Muscle layer of colon (tissue), 2 donors: ENCODE results near the gene FLOT2.

Experiments used
- H3K27ac ChIP-seq: one replicate; pipeline ENCODE4 v1.7.0; 2013; ENCODE audit warnings: low read depth, mild to moderate bottlenecking, low read length, moderate library complexity
- H3K27me3 ChIP-seq, 2 donors: one replicate each; pipeline ENCODE4 v1.7.0; 2013; ENCODE audit warnings: low read length in 2 of 2, mild to moderate bottlenecking in 2 of 2; ENCODE audit not compliant: insufficient read depth in 2 of 2, control insufficient read depth in 1 of 2
- H3K36me3 ChIP-seq: one replicate; pipeline ENCODE4 v1.7.0; 2013; ENCODE audit warnings: mild to moderate bottlenecking, low read length; ENCODE audit not compliant: insufficient read depth
- H3K4me1 ChIP-seq: one replicate; pipeline ENCODE4 v1.7.0; 2013; ENCODE audit warnings: mild to moderate bottlenecking, low read length; ENCODE audit not compliant: insufficient read depth
- H3K4me3 ChIP-seq, 2 donors: one replicate each; pipeline ENCODE4 v1.7.0; 2013; ENCODE audit warnings: low read length in 2 of 2, low read depth in 1 of 2, mild to moderate bottlenecking in 1 of 2, moderate library complexity in 1 of 2
- H3K9ac ChIP-seq: one replicate; pipeline ENCODE4 v1.7.0; 2013; ENCODE audit warnings: low read length
- H3K9me3 ChIP-seq: one replicate; pipeline ENCODE4 v1.7.0; 2013; ENCODE audit warnings: mild to moderate bottlenecking, low read length
- donor health status: abdominal sarcoma.
- donor health status: Adenocarcinoma of cecum.

Gene FLOT2

GRCh38 chr17:28892024-28892423 lies 5.5 kb downstream of the FLOT2 start:
- Histone ChIP-seq H3K9ac (no peak overlapping the region), H3K9me3 (no peaks in the 10 kb centered on the region), H3K4me3 (no peak overlapping the region), H3K27ac (no peak overlapping the region), H3K36me3 (peaks cover 10% of the 10 kb centered on the region), H3K4me1 (peaks cover 12% of the 10 kb centered on the region), H3K27me3 (no peaks in the 10 kb centered on the region)

- Histone ChIP-seq H3K4me1 (peaks cover 6% of the 10 kb centered on the region), H3K27ac (no peak overlapping the region), H3K27me3 (no peaks in the 10 kb centered on the region), H3K4me3 (no peak overlapping the region), H3K9me3 (no peaks in the 10 kb centered on the region), H3K36me3 (peaks cover 10% of the 10 kb centered on the region), H3K9ac (no peak overlapping the region)
Measured at GRCh38 chr17:28891201-28891600, 6.3 kb downstream of the FLOT2 start.

GRCh38 chr17:28889996-28890395 lies 7.5 kb downstream of the FLOT2 start:
- no peak overlapping the region for H3K27ac ChIP-seq
- no peaks in the 10 kb centered on the region for H3K4me1 ChIP-seq
- no peaks in the 10 kb centered on the region for H3K27me3 ChIP-seq
- H3K4me3 ChIP-seq = no peak overlapping the region
- no peak overlapping the region for H3K9ac ChIP-seq
- H3K36me3 ChIP-seq = peaks cover 18% of the 10 kb centered on the region
- H3K9me3 ChIP-seq = no peaks in the 10 kb centered on the region

- Histone ChIP-seq H3K36me3 (peaks cover 27% of the 10 kb centered on the region), H3K4me3 (no peak overlapping the region), H3K27me3 (no peaks in the 10 kb centered on the region), H3K9me3 (no peaks in the 10 kb centered on the region), H3K9ac (no peak overlapping the region), H3K27ac (no peak overlapping the region), H3K4me1 (no peaks in the 10 kb centered on the region)
Measured at GRCh38 chr17:28888832-28889231, 8.7 kb downstream of the FLOT2 start.

- Histone ChIP-seq H3K27me3 (no peaks in the 10 kb centered on the region), H3K27ac (no peak overlapping the region), H3K9me3 (no peaks in the 10 kb centered on the region), H3K9ac (no peak overlapping the region), H3K4me3 (no peak overlapping the region), H3K36me3 (peaks cover 32% of the 10 kb centered on the region), H3K4me1 (no peaks in the 10 kb centered on the region)
Measured at GRCh38 chr17:28887871-28888471, 9.6 kb downstream of the FLOT2 start.

- Histone ChIP-seq H3K9me3 (no peaks in the 10 kb centered on the region), H3K9ac (no peak overlapping the region), H3K27ac (no peak overlapping the region), H3K27me3 (no peaks in the 10 kb centered on the region), H3K36me3 (peaks cover 52% of the 10 kb centered on the region), H3K4me1 (no peaks in the 10 kb centered on the region), H3K4me3 (no peak overlapping the region)
Measured at GRCh38 chr17:28885951-28886350, 11.6 kb downstream of the FLOT2 start.

GRCh38 chr17:28885363-28885762 lies 12.2 kb downstream of the FLOT2 start:
- H3K9me3 ChIP-seq = no peaks in the 10 kb centered on the region
- peaks cover 58% of the 10 kb centered on the region for H3K36me3 ChIP-seq
- no peaks in the 10 kb centered on the region for H3K27me3 ChIP-seq
- H3K27ac ChIP-seq = no peak overlapping the region
- H3K4me1 ChIP-seq = no peaks in the 10 kb centered on the region
- H3K9ac ChIP-seq = no peak overlapping the region
- H3K4me3 ChIP-seq = no peak overlapping the region

GRCh38 chr17:28883967-28884702 lies 13.4 kb downstream of the FLOT2 start:
- no peaks in the 10 kb centered on the region for H3K4me1 ChIP-seq
- H3K4me3 ChIP-seq = no peak overlapping the region
- H3K9ac ChIP-seq = no peak overlapping the region
- H3K9me3 ChIP-seq = no peaks in the 10 kb centered on the region
- H3K27ac ChIP-seq = no peak overlapping the region
- H3K36me3 ChIP-seq = peaks cover 70% of the 10 kb centered on the region
- H3K27me3 ChIP-seq = no peaks in the 10 kb centered on the region

- peaks cover 74% of the 10 kb centered on the region for H3K36me3 ChIP-seq
- no peaks in the 10 kb centered on the region for H3K9me3 ChIP-seq
- no peaks in the 10 kb centered on the region for H3K4me1 ChIP-seq
- no peak overlapping the region for H3K4me3 ChIP-seq
- H3K27me3 ChIP-seq = no peaks in the 10 kb centered on the region
- H3K27ac ChIP-seq = no peak overlapping the region
- H3K9ac ChIP-seq = no peak overlapping the region
Measured at GRCh38 chr17:28882154-28882895, 15.2 kb downstream of the FLOT2 start.

GRCh38 chr17:28881533-28882056 lies 15.9 kb downstream of the FLOT2 start:
- Histone ChIP-seq H3K9ac (no peak overlapping the region), H3K27me3 (no peaks in the 10 kb centered on the region), H3K36me3 (peaks cover 71% of the 10 kb centered on the region), H3K9me3 (no peaks in the 10 kb centered on the region), H3K4me3 (no peak overlapping the region), H3K27ac (no peak overlapping the region), H3K4me1 (no peaks in the 10 kb centered on the region)

GRCh38 chr17:28880572-28880945 lies 17.0 kb downstream of the FLOT2 start:
- Histone ChIP-seq H3K27ac (no peak overlapping the region), H3K36me3 (peaks cover 69% of the 10 kb centered on the region), H3K4me1 (no peaks in the 10 kb centered on the region), H3K9me3 (no peaks in the 10 kb centered on the region), H3K4me3 (no peak overlapping the region), H3K27me3 (no peaks in the 10 kb centered on the region), H3K9ac (no peak overlapping the region)
